HG03139 (cell line): Measurements from ENCODE around the gene NT5DC3.

ENCODE experiments used
- ATAC-seq: cut with Tn5 transposase; IDR thresholded peaks from one replicate; pipeline ENCODE4 v1.9.1; 2021; ENCODE audit not compliant: unreplicated experiment

Gene NT5DC3

DNA sequence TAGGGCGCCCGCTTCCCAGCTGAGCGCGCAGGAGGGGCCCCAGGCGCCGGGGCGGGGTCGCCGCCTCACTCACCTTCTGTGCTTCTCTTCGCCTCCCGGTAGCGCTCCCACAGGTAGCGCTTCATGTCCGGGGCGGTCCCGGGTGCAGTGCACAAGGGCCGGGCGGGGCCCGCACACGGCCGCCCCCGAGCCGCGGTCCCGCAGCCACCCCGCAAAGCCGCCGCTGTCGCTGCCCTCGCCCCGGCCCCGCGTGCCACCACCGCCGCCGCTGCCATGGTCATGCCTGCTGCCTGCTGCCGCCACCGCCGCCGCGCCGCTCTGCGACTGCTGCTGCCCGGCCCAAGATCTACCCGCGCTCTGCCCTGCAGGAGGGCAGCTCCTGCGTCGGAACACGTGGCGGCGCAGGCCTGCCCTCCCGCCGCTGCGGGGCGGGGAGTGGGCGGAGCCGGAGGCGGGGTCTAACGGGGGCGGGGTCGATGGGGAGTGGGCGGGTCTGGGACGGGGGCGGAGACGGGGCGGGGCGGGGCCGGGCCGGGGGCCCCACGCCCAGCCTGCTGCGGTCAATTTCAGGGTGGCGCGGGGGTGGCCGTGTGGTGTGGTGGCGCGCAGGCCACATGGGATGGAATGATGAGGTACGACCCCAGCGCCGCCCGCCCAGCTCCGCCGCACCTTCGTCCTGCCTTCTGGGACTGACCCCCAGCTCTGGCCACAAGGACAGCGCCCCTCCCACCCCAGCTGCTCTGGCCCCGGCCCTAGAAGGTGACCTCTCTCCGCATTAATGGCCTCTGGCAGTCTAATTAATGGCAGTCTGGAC, at the start of gene NT5DC3:
Gene NT5DC3, minus strand, starts transcription at position 359 of the 814 bp plus-strand sequence. Its CDS starts 78 bp downstream, at position 281.
- ATAC-seq = peak; percentile 75

DNA sequence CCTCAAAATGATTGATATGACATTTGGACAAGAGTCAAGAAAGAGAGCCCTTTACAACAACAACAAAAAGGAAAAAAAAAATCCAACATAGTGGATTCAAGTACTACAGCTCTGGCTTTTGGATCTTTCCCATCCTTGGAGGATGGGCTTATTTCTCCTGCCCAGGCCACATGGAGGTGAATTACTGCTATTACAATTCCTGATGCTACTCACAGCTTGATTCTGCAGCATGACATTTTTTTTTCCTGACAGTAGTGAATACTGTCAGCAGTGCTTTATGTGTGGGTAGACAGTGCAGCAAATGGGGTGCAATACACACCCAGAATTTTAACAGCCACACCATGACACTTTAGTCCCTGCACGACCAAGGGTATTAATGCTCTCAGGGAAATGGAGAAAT, 46.7 kb upstream of the NT5DC3 start:
- no peak for ATAC-seq

DNA sequence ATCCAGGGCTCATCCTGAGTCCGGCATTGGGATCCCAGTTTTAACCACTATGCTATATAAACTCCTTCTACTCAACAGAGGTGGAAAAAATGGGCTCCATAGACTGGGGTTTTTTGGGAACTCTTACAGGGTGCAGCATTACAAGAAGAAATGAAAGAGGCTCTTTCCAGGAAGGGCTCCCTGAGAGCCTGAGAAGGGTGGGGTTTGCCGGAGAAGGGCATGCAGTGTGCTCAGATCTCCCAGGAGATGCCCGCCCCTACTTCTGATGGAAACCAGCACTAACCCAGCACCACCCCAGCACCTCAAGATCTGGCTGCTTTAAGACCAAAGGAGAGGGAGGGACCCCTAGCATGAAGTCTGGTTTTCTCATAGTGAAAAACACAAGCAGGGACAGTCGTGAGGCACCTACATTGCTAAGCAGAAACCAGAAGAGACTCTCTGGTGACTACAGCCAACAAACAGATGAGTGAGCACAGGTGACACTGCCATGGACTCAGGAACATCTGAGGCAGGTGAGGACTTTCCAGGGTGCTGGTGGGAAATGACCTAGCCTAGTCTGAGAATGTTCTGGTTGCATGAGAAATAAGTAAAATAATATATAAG, 45.3 kb upstream of the NT5DC3 start:
- ATAC-seq = no peak

DNA sequence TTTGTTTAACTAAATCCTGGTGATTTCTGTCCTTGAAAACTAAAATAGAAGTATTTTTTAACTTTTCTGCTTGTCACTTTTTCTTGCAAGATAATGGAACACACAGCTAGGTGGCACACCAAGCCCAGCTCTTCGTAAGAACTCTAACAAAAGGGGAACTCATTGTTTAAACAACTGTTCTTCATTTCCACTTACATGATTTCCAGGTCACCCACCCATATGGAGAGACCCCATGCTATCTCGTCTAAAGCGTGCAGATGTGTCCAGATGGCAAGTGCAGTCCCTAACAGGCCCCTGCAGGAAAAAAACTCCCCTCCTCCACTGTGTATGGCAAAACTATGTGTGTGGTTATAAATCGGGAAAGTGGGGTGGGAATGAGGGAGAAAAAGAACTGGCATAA, 43.3 kb upstream of the NT5DC3 start:
- no peak for ATAC-seq

DNA sequence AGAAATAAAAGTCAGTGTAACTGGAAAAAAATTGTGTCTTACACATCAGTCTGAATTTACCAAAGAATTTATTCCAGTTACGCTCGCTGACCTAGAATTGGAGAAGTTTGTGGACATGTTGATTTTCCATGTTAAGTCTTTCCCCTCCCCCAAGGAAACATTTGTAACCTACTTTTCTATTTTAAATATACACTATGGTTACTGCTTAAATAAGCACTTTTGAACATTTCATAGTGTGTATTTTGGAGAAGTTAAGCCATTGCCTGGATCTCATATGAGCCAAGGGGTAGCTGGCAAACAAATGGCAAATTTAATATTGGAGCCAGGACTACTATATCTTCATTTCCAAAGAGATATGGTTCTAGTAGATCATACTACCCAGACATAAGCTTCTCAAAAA, 42.9 kb upstream of the NT5DC3 start:
- no peak for ATAC-seq

DNA sequence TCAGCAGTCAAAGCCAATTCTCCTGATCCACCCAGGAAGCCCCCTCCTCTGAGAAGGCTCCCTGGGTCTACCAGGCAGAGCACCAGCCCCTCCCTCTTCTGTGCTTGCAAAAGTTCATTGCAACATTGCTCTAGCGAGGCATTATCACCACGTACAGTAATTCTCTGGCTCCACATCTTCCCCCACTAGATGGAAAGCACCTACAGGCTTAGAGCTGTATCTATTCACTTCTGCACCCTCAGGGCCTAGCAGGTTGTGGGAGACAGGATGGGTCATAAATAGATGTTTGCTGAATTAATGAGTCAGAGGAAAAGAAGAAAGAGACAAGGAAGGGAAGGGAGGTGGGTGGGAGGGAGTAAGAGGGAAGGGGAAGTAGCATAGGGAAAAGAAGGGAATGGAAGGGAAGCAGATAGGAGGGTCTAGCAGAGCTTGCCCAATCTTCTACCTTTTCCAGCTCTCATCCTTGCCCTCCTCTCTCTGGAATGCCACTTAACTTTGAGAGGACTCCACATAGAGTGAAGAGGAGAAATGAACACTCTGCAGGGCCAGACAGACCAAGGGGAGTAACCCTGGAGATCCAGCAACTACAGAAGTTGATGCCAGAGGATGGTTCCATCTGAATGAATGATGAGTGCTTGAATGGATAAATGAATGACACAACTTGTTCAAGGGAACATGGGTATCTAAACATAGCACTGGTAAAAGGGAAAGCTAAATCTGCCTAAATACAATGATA, 42.0 kb upstream of the NT5DC3 start:
- no peak for ATAC-seq

DNA sequence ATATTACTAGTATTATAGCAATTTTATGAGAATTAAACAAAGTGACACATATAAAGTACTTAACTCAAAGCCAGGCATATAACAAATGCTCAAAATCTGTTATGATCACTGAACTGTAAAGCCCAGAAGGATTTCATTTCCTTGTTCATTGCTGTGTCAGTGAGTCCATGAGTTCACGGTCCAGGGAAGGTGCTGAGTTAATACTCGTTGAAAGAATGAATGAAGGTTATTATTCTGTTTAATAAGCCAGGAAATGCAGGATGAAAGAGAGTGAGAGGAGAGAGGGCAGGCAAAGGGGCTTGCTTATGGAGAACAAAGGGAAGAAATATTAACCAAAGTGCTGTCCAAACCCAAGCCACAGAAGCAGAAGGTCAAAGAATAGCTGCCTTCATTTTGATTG, 40.2 kb upstream of the NT5DC3 start:
- ATAC-seq = no peak

DNA sequence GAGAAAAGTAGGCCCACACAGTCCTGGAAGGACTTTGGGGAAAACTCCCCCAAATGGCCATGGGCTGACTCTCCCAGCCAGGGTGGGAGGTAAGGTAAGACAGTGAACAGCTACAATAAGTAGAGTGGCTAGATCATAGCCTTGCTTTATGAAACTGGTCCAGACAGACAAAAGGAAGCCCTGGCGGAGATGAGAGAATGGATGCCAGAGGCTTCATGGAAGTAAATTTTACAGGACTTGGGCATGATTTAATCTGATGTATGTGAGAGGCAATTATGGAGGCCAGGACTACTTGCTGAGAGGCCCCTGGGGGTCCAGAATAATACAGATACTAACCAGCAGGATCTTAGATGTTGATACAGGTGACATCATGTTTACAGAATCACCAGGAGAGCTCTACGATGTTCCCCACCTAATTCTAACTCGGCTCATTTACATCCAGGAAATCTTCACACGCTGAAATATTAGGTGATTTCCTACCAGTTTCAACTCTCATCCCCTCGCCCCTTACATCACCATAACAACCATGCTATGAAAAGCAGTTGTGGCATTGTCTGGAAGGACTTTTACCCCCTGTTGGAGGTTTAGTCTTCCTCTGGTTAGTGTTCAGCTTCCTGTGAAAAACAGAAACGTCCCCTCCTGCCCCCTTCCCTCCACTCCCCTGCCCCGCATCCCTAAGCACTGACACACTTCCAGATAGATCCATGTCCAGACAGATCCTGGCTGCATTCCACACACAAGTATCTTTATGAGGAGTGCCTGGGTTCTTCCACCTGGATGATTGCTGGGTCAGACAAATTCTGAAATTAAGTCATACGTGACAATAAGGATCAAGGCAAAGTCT, 39.5 kb upstream of the NT5DC3 start:
- no peak for ATAC-seq

DNA sequence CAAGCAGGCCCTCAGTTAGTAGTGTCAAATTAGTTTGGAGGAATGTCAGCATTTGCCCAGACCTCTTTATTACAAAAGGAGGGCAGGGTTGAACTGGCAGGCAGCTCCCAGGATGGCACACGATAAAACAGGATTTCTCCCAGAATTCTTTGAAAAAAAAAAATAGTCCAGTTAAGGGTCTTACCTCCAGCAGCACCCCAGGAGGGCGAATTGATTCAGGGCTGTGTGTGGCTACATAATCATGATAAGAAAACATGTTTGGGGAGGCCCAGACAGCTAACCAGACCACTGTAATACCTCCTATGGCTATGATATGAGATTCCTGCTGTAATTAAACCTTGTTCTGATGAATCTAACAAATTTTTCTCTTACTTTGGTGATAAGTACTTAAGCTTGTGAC, 38.8 kb upstream of the NT5DC3 start:
- ATAC-seq = no peak

DNA sequence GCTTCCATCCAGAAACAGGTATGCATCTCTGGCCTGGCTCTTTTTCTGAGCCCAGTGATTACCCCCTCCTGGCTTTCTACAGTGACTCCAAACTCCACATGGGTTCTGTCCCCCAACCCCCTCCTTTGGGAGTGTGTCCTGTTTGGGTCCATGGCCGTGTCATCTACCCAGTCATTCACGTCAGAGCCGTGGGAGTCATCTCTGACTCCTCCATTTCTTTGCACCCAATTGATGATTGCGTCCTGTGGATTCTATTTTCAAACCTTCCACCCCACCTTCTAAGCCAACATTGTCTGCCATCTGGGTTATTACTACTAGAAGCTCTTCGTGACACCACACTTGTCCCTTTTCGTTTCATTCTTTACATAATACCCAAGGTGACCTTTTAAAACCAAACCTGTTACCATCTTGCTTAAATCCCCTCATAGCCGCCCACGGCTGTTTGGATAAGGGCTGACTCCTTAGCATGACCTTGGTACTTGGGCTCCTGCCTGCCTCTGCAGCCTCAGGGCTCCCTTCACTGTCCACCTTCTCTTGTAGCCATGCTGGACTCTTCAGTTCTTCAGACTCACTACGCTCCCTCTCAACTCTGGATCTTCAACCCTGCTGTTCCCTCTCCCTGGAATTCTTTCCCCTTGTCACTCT, 38.1 kb upstream of the NT5DC3 start:
- ATAC-seq = no peak

DNA sequence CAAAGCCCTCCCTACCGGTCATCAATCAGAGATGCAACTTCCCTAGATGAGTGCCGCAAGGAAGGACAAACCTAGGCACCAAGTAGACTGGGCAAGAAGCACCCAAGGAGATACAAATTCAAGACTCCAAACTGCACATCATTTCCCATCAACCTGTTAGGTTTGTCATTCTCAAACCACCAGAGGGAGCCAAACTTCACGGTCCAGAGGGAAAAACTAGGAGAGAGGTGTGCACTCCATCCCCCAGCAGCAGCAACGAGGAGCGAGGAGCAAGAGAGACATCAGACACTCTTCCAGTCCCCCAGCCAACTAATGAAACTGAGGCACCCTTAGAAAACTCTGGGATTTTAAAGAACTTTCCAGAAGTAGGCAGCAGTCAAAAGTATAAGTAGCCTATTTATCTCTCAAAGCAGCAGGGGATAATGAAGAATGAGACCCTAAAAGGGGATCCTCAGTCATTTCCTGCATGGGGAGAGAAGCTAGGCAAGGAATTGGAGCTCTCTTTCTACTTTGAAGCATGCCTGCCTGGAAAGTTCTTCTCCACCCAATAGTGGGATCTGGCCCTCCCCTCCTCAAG, 37.0 kb upstream of the NT5DC3 start:
- ATAC-seq = no peak

DNA sequence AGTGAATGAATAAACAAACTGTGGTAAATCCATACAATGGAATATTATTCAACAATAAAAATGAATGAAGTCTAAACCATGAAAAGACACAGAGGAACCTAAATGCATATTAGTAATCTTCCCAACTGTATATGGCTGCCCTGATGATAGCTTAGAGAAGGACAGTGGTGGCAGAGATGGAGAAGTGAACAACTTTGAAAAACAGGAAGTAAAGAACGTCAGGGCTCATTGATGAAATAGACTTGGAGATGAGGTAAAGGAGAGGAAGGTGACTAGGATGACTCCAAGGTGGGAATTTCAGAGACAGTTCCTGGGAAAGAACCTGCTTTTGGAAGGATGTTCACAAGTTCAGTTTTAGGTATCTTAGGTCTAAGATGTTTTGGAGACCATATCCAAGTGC, 36.3 kb upstream of the NT5DC3 start:
- no peak for ATAC-seq

DNA sequence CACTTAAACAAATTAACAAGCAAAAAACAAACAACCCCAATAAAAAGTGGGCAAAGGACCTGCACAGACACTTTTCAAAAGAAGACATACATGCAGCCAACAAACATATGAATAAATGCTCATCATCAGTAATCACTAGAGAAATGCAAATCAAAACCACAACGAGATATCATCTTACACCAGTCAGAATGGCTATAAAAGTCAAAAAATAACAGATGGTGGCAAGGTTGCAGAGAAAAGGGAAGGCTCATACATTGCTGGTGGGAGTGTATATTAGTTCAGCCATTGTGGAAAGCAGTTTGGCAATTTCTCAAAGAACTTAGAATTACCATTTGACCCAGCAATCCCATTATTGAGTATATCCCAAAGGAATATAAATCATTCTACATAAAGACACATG, 34.6 kb upstream of the NT5DC3 start:
- ATAC-seq = no peak

DNA sequence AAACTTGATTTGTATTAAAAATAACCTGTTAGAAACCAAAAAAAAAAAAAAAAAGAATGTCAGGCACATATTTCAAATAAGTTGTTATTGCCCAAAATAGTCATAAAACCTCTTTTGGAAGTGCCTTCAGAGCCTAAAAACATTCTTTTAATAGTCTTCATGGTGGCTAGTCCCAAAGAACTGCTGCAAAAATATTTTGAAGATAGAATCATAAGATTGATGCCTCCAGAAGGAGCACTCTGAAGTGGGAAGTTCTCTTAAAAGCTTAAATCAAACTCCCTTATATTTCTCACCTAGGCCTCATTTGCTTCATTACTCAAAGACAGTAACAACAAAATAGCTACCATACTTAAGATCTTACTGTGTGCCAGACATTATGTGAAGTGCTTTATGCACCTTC, 27.2 kb upstream of the NT5DC3 start:
- ATAC-seq = no peak

DNA sequence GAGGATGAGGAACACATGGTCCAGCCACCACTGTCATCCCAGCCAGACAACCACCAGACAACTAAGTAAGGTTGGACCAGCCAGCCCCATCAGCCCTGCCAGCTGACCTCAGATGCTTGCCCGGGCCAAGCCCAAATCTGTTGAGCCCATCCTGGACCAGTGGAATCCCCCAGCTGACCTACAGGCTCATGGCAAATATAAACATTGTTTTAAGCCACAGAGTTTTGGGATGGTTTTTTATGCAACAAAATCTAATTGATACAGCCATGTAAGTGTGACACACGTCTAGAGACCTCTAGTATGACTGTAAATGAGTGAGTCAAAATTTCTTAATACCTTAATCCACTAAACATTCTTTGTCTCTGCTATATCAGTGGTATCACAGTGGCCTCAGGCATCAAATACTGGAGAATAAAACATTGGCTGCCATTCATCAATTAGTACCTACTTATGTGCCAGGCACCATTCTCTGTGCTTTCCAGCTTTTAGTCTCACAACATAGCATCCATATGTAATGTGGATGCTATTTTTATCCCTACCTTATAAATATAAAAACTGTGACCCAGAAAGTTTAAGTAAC, 24.2 kb upstream of the NT5DC3 start:
- ATAC-seq = no peak

DNA sequence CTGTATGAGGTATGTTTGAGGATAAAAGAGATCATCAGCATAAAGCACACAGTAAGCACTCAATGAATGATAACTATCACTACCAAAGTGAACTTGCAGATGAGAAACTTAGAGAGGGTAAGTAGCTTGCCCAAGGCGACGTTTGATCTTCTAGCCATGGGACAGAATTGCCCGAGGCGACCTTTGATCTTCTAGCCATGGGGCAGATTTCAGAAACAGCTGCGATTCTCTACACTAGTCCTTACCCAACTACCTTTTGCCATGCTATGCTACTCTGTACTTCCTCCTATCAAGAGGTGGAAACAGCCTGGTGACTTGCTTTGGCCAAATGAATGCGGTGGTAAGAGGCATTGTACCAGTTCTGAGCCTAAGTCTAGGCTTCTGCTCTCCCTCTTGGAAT, 23.7 kb upstream of the NT5DC3 start:
- no peak for ATAC-seq

DNA sequence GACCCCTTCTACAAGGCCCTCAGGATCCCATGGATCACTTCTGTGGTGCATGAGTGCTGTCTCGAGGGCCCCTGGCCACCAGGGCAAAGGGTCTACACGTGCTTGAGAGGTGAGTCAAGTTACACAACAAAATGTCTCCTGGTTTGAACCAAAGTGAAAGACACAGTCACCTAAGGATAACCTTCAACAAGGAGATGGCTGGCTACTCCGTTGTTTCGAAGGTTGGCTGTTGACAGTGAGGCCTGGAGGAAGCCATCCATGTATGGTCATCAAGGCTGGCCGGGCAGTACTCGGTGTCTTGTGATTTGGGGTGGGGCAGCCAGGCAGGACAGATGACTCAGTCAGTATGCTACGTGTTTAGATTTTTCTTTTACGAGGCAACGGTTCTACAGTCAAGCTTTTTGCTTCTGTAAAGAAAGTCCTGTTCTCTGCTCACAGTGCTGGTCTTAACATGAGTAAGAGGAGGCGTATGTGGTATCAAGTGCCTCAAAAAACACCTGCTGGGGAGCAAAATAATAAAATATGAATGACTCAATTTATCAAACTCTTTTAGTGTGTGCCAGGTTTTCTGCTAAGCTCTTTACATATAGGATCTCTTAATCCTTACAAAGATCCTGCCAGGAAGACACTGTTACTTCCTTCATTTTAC, 18.0 kb upstream of the NT5DC3 start:
- no peak for ATAC-seq

DNA sequence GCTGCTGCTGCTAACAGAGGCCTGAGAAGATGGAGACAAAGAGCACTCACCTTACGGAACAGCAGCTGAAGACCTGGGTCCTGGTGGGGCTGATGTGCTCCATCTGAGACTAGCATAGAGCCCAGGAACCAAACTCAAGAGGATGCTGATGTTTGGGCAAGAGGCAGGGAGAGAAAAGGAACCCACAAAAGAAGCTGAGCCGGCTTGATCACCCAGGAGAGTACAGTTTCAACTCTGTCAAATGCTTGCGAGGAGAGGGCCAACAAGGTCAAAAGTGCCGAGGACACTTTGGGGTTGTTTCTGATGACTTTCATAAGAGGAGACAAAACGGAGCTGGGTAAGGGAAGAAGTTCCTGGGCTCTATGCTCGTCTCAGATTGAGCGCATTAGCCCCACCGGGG, 17.3 kb upstream of the NT5DC3 start:
- no peak for ATAC-seq

DNA sequence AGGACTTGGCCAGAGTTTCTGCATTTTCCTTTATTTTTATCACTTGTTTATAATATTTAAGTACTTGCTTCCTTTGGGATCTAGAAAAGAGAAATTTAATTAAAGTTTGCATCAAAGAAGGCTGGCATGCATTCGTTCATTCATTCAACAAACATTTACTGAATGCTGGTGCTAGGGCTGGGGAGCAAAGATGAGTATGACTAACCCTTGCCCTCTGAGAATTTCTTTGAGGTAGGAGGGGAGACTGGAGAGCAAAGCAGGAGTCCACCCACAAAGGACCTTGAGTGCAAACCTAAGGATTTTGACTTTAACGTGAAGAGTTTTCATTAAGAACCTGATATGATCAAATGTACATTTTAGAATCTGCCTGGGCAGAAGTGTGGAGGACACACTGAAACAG, 16.1 kb upstream of the NT5DC3 start:
- ATAC-seq = no peak
